HG03457 (cell line): ENCODE measurements around the gene OR11A1.
"Not testable (repeated sequence)": the region's sequence is repeated elsewhere in the genome, so short reads cannot be mapped to it uniquely, and the experiment has no call there.

Experiments used
- ATAC-seq: cut with Tn5 transposase; IDR thresholded peaks from one replicate; pipeline ENCODE4 v1.9.1; 2021; ENCODE audit warnings: moderate number of reproducible peaks; ENCODE audit not compliant: unreplicated experiment

Gene OR11A1

DNA sequence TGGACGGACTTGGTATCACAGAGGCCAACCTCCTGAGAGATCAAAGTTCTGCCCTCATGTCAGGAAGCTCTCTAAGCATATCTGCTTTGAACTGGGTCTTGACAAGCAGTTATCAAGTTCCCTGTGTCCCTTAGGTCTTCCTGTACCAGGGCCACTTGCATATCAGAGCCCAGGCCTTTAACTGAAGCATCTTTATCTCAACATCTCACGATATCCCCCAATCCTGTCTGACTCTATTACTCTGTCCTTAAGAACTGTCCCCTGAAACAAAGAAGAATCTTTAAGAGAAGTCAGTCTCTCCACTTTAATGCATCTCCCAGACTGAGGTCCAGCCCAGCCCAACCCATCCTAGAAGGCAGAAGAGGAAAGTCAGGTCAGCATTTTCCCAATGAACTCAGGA, 22.7 kb upstream of the OR11A1 start:
- no peak for ATAC-seq

DNA sequence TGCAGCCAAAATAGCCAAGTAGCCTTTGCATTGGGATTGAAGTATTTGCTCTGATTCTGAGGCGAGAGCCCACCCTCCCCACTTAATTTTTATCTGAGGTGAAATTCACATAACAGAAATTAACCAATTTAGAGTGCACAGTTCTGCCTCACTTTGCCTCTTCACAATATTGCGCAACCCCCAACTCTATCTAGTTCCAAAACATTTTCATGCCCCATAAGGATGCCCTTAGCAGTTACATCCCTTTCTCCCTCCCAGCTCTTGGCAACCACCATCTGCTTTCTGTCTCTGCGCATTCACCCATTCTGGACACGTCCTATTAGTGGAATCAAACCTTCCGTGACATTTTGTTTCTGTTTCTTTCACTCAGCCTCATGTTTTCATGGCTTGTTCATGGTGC, 21.9 kb upstream of the OR11A1 start:
- ATAC-seq = no peak

DNA sequence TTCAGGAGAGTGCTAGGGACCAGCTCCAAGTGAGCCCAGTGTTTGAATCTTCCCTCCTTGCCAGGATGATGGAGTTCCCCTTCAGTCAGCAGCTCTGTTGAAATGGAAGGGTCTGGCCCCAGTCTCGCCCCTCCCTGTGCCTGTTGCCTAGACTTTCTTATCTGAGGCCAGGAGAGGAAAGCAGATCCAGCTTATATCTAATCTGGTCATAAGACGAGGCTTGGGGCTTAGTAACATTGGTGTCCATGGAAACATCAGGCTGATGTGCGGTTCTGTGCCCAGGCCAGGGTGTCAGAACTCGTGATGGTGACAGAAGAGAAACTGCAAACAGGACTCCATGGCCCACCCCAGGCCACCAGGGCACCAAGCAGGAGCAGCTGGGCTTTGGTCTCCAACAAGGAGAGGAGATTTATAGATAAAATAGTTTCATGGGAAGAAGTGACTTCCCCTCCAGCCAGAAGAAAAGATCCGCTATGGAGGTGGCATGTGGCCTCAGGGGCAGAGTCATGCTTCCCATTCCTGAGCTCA, 21.1 kb upstream of the OR11A1 start:
- ATAC-seq = no peak

DNA sequence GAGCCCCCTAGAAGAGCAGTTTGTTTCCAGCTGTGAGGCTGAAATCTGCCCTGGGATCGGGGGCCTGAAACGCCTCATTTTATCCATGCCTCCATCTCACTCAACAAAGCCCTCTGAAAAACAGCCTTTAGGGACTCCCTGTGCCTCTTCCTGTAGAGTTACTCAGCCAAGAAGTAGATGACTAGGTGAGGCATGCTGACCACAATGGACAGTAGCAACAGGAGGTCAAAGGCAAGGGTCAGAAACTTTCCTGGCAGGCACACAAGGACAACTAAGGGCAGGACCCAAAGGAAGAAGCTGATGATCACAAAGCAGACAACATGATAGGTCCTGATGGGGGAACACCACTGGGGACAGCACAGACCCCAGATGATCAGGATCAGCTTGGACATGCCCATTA, 18.1 kb upstream of the OR11A1 start:
- no peak for ATAC-seq

DNA sequence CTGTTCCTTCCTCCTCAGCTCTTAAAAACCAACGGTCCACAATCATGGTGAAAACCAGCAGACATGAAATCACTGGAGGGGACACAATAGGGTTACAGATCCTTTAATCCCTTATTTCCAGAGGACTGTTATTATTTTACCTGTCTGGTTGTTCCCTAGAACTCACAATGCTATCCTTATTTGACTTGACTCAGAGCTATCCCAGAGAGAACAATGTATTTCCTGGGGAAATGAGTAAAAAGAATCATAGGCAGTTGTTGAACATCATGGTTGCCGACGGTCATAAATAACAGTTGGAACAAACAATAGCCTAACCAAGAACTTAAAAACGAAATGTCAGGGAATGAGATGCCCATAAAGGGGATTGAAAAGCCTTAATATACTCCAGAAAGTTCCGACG, 9.4 kb upstream of the OR11A1 start:
- ATAC-seq = no peak

DNA sequence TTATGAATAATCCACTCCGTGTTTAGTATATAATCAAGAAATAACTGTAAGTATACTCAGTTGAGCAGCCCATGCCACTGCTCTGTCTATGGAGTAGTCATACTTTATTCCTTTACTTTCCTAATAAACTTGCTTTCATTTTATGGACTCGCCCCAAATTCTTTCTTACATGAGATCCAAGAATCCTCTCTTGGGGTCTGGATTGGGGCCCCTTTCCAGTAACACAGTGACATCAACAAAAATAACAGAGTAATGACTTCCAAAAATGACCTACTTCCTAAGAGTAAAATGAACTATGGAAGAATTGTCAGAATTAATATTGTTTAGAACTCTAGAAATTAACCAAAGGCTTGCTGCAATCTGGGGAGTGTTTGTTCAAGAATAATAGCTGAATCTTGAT, 8.9 kb upstream of the OR11A1 start:
- no peak for ATAC-seq

DNA sequence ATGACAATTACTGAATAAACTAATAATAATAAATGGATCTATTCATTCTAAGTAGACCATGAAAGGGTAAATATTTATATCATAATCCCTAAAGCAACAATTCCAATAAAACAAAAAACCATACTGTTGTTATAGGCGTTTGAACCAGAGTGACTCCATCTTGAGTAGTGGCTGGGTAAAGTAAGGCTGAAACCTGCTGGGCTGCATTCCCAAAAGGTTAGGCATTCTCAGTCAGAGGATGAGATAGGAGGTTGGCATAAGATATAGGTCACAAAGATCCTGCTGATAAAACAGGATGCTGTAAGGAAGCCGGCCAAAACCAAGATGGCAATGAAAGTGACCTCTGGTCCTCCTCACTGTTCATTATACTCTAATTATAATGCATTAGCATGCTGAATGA, 8.4 kb upstream of the OR11A1 start:
- no peak for ATAC-seq

DNA sequence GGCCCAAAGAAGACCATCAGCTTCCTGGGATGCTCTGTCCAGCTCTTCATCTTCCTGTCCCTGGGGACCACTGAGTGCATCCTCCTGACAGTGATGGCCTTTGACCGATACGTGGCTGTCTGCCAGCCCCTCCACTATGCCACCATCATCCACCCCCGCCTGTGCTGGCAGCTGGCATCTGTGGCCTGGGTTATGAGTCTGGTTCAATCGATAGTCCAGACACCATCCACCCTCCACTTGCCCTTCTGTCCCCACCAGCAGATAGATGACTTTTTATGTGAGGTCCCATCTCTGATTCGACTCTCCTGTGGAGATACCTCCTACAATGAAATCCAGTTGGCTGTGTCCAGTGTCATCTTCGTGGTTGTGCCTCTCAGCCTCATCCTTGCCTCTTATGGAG, 5.2 kb upstream of the OR11A1 start:
- no peak for ATAC-seq

DNA sequence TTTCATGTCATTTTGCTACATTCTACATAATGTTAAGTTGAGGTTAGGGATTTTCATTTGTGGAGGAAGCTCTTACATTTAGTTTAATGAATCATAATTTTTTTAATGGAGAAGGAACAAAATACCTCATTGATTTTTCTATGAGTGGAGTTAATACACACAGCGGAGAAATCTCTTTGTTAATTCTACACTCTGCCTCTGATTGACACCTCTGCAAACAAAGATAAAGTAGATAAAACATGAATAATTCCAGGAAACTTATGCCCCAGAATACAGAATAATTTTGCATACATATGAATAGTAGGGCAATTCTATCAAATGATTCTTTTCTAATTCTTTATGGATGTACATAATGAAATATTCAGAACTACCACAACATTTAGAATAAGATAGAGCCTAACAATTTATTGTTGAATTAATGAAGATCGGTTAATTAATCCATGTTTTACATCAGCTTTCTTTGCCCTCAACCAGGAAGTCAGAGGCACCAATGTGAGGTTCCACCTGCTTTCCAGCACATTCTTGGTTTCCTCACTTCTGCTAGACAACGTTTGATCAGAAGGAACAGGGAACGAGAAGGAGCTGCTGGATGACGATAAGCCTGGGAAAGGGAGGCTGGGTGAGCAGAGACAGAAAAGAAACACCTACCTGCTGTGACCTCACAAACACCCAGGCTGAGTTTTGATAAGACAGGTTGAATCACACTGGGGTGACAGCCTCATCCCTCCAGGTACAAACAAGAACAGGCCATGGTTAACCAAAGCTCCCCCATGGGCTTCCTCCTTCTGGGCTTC, 4.3 kb upstream of the OR11A1 start:
- ATAC-seq = no peak

DNA sequence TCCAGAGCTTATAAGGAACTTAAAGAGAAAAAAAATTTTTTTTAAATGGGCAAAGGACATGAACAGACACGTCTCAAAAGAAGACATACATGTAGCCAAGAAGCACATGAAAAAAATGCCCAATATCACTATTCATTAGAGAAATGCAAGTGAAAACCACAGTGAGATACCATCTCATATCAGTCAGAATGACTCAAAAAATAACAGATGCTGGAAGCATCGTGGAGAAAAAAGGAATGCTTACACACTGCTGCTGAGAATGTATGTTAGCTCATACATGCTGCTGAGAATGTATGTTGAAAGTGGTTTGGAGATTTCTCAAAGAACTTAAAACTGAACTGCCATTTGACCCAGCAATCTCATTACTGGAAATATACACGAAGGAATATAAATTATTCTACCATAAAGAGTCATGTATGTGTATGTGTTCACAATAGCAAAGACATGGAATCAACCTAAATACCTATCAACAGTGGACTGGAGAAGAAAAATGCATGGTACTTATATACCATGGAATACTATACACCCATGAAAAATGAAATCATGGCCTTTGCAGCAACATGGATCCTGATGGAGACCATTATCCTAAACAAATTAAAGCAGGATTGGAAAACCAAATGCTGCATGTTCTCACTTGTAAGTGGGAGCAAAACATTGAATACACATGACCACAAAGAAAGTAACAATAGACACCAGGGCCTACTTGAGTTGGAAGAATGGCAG, 5.2 kb downstream of the OR11A1 start:
- no peak for ATAC-seq

DNA sequence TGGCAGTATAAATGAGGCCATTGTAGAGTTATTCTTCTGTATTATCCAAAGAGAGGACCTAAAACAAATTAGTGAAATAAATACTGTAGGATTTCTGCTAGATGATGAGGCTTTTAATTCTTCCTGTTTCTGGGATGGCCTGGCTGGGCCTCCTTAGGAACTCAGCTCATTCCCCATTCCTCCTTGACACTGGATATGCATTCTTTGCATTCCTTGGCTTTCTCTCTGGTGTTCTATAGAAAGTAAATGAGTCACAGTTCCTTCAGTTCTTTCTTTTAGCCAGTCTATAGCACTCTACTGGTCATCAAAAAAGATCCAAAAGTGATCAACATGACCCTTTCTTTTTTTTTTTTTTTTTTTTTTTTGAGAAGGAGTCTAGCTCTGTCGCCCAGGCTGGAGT, 9.2 kb downstream of the OR11A1 start:
- ATAC-seq = no peak

DNA sequence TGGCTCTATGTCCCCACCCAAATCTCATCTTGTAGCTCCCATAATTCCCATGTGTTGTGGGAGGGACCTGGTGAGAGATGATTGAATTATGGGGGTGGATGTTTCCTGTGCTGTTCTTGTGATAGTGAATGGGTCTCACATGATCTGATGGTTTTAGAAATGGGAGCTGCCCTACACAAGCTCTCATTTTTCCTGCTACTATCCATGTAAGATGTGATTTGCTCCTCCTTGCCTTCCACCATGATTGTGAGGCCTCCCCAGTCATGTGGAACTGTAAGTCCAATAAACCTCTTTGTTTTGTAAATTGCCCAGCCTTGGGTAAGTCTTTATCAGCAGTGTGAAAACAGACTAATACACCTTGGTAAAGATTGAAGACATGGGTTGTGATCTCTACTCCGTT, 12.8 kb downstream of the OR11A1 start:
- ATAC-seq = not testable (repeated sequence)

DNA sequence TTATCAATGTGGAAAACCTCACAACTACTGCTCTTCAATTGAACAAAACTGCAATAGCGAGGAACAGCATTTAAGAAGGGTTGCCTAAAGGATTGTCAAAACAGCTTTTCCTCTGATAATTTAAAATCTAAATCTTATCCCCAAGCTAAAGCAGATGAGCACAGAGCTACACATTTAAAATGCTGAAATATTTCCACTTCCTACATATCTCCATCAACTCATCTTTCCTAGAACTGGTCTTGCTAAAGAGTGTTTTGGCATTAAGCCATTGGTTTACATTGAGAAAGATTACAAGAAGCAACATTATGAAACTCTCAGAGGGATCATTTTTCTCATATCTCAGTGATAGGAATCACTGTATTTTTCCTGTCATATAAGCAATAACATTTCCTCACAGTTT, 14.2 kb downstream of the OR11A1 start:
- ATAC-seq = no peak

DNA sequence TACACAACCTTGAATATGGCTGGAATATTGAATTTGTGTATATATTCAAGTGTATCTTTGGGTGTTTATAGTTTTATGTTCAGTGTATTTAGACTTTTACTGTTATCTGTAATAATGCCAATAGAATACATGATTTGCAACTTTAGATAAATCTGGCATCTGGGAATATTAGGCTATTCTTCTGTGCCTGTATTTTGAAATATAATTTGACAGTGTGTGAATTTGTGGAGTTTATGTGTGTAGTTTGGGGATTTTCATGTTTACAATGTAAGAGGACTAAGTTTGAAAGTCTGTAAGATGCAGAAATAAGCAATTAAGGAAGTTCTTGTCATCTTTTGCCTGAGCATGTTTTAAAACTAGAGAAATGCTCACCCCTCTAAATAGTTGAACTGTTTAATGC, 17.9 kb downstream of the OR11A1 start, which contains the start of gene OR10C1:
OR10C1 (plus strand) TSS at position 301 of the 400 bp plus-strand sequence. CDS start 710 bp downstream, outside the sequence.
- no peak for ATAC-seq

DNA sequence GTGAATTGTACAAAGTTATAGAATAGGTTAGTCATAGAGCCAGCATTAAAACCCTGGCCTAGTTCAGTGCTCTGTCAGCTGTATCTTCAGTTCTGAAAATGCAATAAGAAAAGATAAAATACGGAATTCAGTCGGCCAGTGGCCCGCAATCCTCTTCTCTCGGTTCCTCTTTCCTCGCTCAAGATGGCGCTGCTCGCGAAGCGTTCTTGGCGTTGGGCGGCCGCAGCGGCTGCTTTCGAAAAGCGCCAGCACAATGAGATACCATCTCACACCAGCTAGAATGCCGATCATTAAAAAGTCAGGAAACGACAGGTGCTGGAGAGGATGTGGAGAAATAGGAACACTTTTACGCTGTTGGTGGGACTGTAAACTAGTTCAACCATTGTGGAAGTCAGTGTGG, 20.1 kb downstream of the OR11A1 start:
- not testable (repeated sequence) for ATAC-seq

DNA sequence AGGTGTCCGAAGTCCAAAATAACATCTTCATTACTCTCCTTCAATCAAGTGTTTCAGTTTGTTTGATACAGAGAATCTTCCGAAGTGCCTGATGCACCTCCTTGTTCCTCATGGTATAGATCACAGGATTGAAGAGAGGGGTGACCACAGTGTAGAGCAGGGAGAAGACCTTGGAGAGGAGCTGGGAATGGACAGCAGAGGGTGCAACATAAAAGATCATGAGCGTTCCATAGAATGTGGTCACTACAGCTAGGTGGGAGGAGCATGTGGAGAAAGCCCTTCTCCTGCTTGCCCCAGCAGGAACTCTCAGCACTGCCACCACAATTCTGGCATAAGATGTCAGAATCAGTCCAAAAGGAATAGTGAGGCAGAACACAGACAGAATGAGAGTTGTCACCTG, 30.2 kb downstream of the OR11A1 start:
- no peak for ATAC-seq

DNA sequence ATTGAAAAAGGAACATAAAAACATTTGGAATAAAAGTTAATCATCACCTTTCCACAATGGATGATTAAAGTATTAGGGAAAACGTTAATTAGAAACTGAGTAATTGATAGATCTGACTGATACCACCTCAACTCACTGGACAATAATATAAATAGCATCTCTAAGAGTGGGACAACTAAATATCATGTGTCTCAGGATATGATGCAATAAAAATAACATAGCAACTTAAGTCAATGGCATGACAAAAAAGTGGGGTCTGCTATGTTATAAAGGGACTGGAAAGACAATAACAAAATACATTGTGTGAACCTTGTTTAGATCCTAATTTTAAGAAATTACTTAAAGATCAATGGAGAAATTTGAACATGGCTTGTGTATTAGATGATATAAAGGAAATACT, 31.8 kb downstream of the OR11A1 start:
- ATAC-seq = no peak

DNA sequence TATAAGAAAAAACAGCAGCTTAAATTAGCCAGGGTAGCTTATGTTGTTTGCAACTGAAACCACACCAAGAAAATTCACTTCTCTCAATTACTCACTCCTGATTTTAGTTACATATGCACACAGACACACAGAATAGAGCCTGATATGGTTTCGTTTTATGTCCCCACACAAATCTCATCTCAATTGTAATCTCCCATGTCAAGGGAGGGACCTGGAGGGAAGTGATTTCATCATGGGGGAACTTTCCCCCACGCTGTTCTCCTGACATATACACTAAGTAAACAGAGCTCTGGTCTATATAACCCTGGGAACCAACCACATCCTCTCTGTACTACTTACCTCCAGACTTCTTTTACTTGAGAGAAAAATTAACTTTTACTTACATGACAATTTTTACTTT, 32.3 kb downstream of the OR11A1 start:
- no peak for ATAC-seq

DNA sequence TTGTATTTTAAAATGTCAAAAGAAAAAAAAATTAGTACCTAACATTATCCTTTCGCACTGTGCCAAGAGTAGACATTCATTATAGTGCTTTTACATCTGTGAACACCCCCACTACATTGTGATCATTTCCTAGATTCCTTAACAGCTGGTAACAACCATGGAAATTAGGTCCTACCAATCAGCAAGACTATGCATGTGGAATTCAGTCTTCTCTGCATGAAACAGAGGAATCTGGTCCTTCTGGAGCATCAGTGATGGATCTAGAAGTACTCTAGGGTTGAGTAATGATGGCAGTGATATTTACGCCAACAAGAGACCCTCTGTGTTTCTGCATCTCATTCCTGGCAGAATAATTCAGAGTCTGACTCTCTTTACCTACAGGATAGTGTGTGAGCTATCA, 32.7 kb downstream of the OR11A1 start:
- ATAC-seq = no peak

DNA sequence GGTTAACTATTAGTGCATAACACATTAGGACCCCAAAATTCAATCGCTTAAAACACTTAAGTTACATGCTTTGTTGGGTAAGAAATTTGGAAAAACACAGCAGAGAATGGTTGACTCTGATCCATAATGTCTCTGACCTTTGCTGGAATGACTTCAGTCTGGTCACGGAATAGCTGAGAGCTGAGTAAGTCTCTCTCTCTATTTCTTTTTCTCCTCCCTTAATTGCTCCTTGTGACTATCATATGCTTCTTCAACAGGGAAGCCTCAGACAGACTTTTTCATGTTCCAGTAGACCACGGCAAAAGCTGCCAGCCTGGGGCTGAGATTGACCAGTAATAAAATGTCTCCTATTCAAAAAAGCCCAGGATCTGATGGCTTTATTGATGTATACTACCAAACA, 37.4 kb downstream of the OR11A1 start:
- no peak for ATAC-seq

DNA sequence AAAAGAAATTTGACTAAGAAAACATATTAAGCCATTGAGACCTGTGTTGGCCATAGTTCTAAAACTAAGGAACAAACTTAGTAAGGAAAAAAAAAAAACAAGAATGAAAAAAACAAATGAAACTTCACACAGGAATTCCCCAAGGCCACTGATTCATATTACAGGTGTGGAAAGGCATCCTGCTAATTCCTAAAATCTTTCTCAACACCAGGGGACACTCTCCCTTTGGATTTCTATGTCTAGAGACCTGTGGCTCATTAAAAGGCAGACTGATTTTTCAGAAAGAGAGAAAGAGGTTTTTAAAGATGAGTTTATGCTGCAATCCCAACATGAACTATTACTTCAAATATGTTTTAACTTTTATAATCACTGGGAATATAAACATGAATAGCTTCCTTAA, 42.3 kb downstream of the OR11A1 start, which contains the start of gene OR12D1:
OR12D1 (plus strand) TSS at position 341 of the 400 bp plus-strand sequence.
- no peak for ATAC-seq

DNA sequence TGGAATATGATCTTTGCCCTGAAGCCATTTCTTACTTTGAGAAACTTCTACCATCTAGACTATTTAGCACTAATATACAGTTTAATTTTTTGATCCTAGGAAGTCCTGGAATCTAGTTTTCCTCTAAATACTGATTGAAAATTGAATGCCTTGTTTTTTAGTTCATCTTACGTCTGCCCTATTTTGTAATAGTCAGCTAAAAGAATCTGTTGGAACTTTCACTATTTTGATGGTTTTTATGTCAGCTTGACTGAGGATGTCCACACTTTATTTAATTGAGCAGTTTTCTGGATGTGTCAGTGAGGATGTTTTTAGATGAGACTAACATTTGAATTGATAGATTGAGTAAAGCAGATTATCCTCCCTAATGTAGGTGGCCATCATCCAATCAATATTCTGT, 53.1 kb downstream of the OR11A1 start:
- ATAC-seq = no peak
